ENCODE data around the gene THEM4. TPM values are rescaled to one million over a fixed set of nuclear protein-coding genes. Genes with fewer than 3 reads are reported as not detected.

Gene THEM4
- total RNA-seq, 1 experiment from 2014 or later = 10.9 TPM

GRCh38 chr1:151867765-151868411 is 41.4 kb downstream of the THEM4 start:
- no peak for TF ChIP-seq ZNF281 (CRISPR knock-in tag; IDR thresholded peaks at IDR 0.05)
- TF ChIP-seq ZNF263 (CRISPR knock-in tag; IDR thresholded peaks at IDR 0.05; ENCODE audit: low read depth) = no peak
- no peak for TF ChIP-seq MXD4 (CRISPR knock-in tag; IDR thresholded peaks at IDR 0.05; ENCODE audit: borderline replicate concordance)
- TF ChIP-seq USF1 (CRISPR knock-in tag; IDR thresholded peaks at IDR 0.05) = no peak
- no peak for TF ChIP-seq ZBTB43 (CRISPR knock-in tag; IDR thresholded peaks at IDR 0.05)
- TF ChIP-seq CTCF (IDR thresholded peaks at IDR 0.05) = no peak
- TF ChIP-seq ZMAT4 (CRISPR knock-in tag; IDR thresholded peaks at IDR 0.05) = no peak
- TF ChIP-seq ZNF532 (CRISPR knock-in tag; IDR thresholded peaks at IDR 0.05; ENCODE audit: borderline replicate concordance) = no peak
- TF ChIP-seq ZNF232 (CRISPR knock-in tag; IDR thresholded peaks at IDR 0.05) = no peak
- TF ChIP-seq NR2C2 (CRISPR knock-in tag; IDR thresholded peaks at IDR 0.05) = no peak
- TF ChIP-seq ZNF671 (CRISPR knock-in tag; IDR thresholded peaks at IDR 0.05) = no peak
- no peak for TF ChIP-seq ETV6 (CRISPR knock-in tag; IDR thresholded peaks at IDR 0.05)
- no peak for TF ChIP-seq MYBL2 (CRISPR knock-in tag; IDR thresholded peaks at IDR 0.05)
- no peak for TF ChIP-seq ATF2 (CRISPR knock-in tag; IDR thresholded peaks at IDR 0.05; ENCODE audit: borderline replicate concordance, low read depth)
- TF ChIP-seq ZNF219 (CRISPR knock-in tag; IDR thresholded peaks at IDR 0.05; ENCODE audit: borderline replicate concordance) = no peak
- no peak for TF ChIP-seq AFF4 (CRISPR knock-in tag; IDR thresholded peaks at IDR 0.05; ENCODE audit: borderline replicate concordance)
- ChIA-PET CTCF (no interaction called here), POLR2A (no interaction called here)
- H3K27me3 Mint-ChIP-seq (ENCODE audit: low read depth) = peaks cover 51% of the 10 kb centered on the region
- no peaks in the 10 kb centered on the region for H3K9me3 Mint-ChIP-seq
- ATAC-seq = no peak
- no peak for DNase-seq (ENCODE audit: low spot score)
- no peak overlapping the region for H3K27ac Mint-ChIP-seq
- H3K4me1 Mint-ChIP-seq = peaks cover 8% of the 10 kb centered on the region
- H3K36me3 Mint-ChIP-seq = no peaks in the 10 kb centered on the region
- H3K4me3 Mint-ChIP-seq = no peak overlapping the region

Data from WTC11 (cell line).